Psoas muscle (tissue), 8 donors: ENCODE measurements around the gene IFIT1. TPM values are rescaled to one million over a fixed set of nuclear protein-coding genes. Genes with fewer than 3 reads are reported as not detected.

Experiments used
- ATAC-seq, 4 donors: fragments of 200-7000 bp; cut with Tn5 transposase; one replicate each; pipeline ENCODE4 v1.9.1; 2020; ENCODE audit warnings: moderate library complexity in 3 of 4, mild to moderate bottlenecking in 2 of 4
- DNase-seq, 2 donors: peaks; one replicate each; pipeline ENCODE4 v3.0.0-alpha.2; 2020
- H3K27ac ChIP-seq: fragments of 200-600 bp; one replicate; pipeline ENCODE4 v1.8.0; 2022
- H3K27me3 ChIP-seq, 3 donors: fragments of 200-600 bp in 1 of 3; one replicate each; pipeline versions ENCODE4 v1.6.1 to v1.8.0; 2013 to 2022; ENCODE audit warnings: low read length in 2 of 3, mild to moderate bottlenecking in 2 of 3, moderate library complexity in 1 of 3; ENCODE audit not compliant: insufficient read depth in 3 of 3
- H3K36me3 ChIP-seq, 2 donors: fragments of 200-600 bp in 1 of 2; one replicate each; pipeline versions ENCODE4 v1.6.1 to v1.8.0; 2013 to 2022; ENCODE audit warnings: low read depth in 1 of 2, mild to moderate bottlenecking in 1 of 2, moderate library complexity in 1 of 2; ENCODE audit not compliant: insufficient read depth in 1 of 2
- H3K4me1 ChIP-seq: fragments of 200-600 bp; one replicate; pipeline ENCODE4 v1.8.0; 2022
- H3K4me3 ChIP-seq: fragments of 200-600 bp; one replicate; pipeline ENCODE4 v1.8.0; 2022; ENCODE audit warnings: mild to moderate bottlenecking
- H3K9me3 ChIP-seq: fragments of 200-600 bp; one replicate; pipeline ENCODE4 v1.8.0; 2022
- WGBS, 3 donors: extraction: QIAGEN DNeasy Blood & Tissue Kit; methylation state at CpG; one replicate each; pipeline versions ENCODE4 v1.1.6 to v1.1.7; 2013; 5-methylcytosine and 5-hydroxymethylcytosine counted together
- intact Hi-C, 2 donors: fragments of 100-400 bp; cut with DNase I; formaldehyde crosslinking; loops; one replicate each; pipeline versions ENCODE4 v1.11.0 to v1.14.2; 2022
- polyA plus RNA-seq, 3 donors: library from polyadenylated mRNA; stranded (reverse); fragments of 200-250 nt; gene quantifications; one replicate each; pipeline ENCODE4 v1.2.3, GENCODE V29; 2013
- total RNA-seq, 4 donors: library from RNA; stranded (reverse); fragmentation: NEBNext Ultra II Directional in 2 of 4; extraction: Animal tissue kit (Norgen Biotek cat#: 25700) in 2 of 4; gene quantifications; one replicate each; pipeline versions ENCODE4 v1.2.1 to v1.2.4, GENCODE V29; 2021 to 2023
- TF ChIP-seq, protein P1 (sequence below): fragments of 200-600 bp; IDR thresholded peaks from one replicate; pipeline ENCODE4 v1.8.0; 2022; ENCODE audit warnings: antibody characterized with exemption
- donor health status: healthy with polysubstance abuse.
- donor health status: DM: no; HTN: no; CAD: no; lungs with moderate emphysema.
- donor health status: Bipolar disorder and iron deficiency.
- donor health status: healthy.
- donor health status: DM: yes; HTN: yes; CAD: no.
- donor health status: DM: no; HTN: no; CAD: no.
- donor health status: DM: no; HTN: no; CAD: no.
- donor health status: DM: yes; HTN: yes; CAD: no.

IFIT1 gene
- total and polyA plus RNA-seq, 7 donors = 1.6 to 22.5 (median 3.3) TPM

DNA sequence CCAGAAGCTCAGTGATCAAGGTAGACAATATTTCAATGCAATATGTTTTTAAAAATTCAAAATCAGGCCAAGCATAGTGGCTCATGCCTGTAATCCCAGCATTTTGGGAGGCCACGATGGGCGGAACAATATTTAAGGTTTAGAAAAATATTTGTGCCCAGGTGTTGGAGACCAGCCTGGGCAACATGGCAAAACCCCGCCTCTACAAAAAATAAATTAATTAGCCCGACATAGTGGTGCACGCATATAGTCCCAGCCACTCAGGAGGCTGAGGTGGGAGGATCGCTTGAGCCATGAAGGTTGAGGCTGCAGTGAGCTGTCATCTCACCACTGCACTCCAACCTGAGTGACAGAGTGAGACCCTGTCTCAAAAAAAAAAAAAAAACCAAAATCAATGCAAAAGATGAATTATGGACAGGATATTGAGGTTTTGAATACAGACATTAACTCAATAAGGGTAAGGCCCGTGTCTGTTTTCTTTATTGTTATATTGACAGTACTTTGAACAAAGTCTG, 21.0 kb downstream of the IFIT1 start:
- peaks cover 6% of the 10 kb centered on the region for H3K4me1 ChIP-seq
- intact Hi-C loops = no loop called here
- no peak for DNase-seq
- TF ChIP-seq, protein P1, sequence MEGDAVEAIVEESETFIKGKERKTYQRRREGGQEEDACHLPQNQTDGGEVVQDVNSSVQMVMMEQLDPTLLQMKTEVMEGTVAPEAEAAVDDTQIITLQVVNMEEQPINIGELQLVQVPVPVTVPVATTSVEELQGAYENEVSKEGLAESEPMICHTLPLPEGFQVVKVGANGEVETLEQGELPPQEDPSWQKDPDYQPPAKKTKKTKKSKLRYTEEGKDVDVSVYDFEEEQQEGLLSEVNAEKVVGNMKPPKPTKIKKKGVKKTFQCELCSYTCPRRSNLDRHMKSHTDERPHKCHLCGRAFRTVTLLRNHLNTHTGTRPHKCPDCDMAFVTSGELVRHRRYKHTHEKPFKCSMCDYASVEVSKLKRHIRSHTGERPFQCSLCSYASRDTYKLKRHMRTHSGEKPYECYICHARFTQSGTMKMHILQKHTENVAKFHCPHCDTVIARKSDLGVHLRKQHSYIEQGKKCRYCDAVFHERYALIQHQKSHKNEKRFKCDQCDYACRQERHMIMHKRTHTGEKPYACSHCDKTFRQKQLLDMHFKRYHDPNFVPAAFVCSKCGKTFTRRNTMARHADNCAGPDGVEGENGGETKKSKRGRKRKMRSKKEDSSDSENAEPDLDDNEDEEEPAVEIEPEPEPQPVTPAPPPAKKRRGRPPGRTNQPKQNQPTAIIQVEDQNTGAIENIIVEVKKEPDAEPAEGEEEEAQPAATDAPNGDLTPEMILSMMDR = no peak
- WGBS, 3 donors = 80 to 88% (median 83%) methylated on average over 7 of the region's 7 CpGs
- no peaks in the 10 kb centered on the region for H3K9me3 ChIP-seq
- no peak for ATAC-seq
- H3K36me3 ChIP-seq = peaks cover 0 to 12% of the 10 kb centered on the region in 2 donors
- H3K27ac ChIP-seq = peak overlapping the region; percentile 82
- peak overlapping the region; percentile 85 for H3K4me3 ChIP-seq
- H3K27me3 ChIP-seq = no peaks in the 10 kb centered on the region

DNA sequence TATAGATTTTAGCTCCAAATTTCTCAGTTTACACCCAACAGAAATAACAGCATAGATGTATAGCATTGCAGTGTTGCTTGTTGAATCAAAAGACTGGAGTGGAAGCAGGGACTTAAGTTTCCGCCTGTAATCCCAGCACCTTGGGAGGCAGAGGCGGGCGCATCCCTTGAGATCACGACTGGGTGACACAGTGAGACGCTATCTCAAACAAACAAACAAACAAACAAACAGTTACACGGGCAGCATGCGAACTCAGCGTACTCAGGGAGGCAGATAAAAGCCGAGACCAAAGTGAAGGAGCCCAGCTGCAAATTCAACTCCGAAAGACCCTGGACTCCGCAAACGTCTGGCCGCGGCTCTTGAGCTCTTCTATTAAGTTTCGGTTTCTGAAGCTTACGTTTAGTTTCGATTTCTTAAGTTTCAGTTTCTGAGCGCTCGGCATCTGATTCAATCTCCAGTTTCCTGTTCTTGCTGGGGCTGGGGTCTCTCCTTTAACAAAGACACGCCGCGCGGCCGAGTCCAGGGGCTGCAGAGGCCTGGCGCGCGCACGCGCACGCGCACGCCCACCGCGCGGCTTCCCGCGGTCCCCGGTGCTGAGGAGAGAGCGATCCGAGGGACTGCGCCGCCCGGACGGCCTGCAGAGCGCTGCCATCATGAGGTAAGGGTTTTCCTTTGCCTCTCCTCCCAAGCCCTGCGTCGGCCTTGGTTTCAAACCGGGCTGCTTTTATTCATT, 21.9 kb downstream of the IFIT1 start, which contains the start of gene IFIT5:
Gene IFIT5, plus strand, starts transcription at position 423 of the 733 bp plus-strand sequence. Its CDS starts 231 bp downstream, at position 654.
- DNase-seq = peak; percentile 76 to 83
- Histone ChIP-seq H3K4me1 (peaks cover 6% of the 10 kb centered on the region), H3K4me3 (peak within 1 kb of the TSS; percentile 85), H3K36me3 (peaks cover 0 to 15% of the 10 kb centered on the region in 2 donors), H3K27ac (peak within 1 kb of the TSS; percentile 82), H3K27me3 (no peaks in the 10 kb centered on the region), H3K9me3 (no peaks in the 10 kb centered on the region)
- intact Hi-C loops = loop anchor here in 1 of 2 donors (2.0 kb wide), 1 partner anchor 120 kb away; no protein-coding TSS in a partner anchor
- TF ChIP-seq, protein P1 = no peak
- peak; percentile 91 to 95 (median 93) for ATAC-seq
- 0% methylated on average over 45 to 48 of the region's 48 CpGs for WGBS, 3 donors

DNA sequence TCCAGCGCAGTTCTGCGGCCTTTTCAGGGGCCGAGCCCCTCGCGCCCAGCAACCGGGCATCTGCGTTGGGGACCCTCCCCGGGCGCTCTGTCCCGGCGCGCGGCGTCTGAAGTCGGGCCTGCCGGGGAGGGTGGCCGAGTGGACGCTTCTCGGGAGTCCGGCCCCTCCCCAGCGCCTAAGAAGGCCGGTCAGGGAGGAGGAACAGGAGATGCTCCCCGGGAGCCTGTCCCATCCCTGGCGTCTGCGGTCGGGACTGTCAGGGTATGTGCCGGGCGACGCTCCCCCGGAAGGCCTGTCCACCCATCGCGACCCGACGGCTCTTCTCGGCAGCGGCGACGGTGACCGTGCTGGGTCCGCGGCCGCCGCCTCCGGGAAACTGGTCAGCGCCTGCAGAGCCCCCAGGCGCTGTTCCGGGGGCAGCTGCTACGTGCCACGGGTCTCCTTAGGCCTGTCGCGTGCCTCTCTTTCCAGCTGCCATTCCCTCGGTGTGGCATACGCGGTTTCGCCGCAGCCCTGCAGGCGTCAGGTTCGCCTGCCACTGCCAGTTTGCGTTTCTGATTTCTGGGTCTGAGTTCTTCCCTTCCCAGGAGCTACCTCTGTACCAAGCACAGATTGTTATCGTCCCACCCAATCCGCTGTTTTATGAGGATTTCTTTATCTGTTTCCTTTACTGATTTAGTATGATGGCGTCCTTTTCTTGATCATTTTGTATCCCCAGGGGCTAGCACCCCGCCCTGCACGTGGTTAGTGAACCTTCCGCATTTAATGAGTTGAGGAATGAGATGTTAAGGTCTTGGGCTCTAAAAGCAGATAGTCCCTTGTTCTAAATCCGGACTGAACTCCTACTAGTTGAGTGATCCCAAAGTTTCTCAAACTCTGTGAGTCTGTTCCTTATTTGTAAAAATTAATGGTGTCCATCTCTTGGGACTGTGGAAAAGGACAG, 22.7 kb downstream of the IFIT1 start:
- H3K36me3 ChIP-seq = peaks cover 0 to 15% of the 10 kb centered on the region in 2 donors
- ATAC-seq = peak; percentile 76 to 82 (median 78)
- H3K27me3 ChIP-seq = no peaks in the 10 kb centered on the region
- H3K4me3 ChIP-seq = peak overlapping the region; percentile 85
- 2 to 3% (median 3%) methylated on average over 59 to 66 of the region's 66 CpGs for WGBS, 3 donors
- H3K4me1 ChIP-seq = peaks cover 6% of the 10 kb centered on the region
- TF ChIP-seq, protein P1 = no peak
- peak overlapping the region; percentile 82 for H3K27ac ChIP-seq
- DNase-seq = peak; percentile 52 to 73
- intact Hi-C loops = loop anchor here in 1 of 2 donors (2.0 kb wide), 1 partner anchor 120 kb away; no protein-coding TSS in a partner anchor
- H3K9me3 ChIP-seq = no peaks in the 10 kb centered on the region

DNA sequence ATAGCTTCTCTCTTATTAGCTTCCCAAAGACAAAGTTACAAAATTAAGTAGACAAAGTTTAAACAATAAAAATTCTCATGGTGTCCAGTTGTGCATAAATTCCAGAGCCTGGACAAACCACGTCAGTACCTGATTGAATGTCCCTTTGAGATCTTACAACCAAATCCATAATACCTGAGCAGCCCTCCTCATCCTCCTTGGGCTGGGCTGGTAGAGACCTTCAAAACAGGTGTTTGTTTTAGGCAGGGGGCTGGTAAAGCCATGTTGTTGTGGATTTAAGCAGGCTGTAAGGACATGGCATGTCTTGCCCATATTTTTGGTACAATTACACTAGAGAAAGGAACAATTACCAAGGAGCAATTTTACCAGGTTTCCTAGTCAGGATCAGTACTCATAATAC, 24.0 kb downstream of the IFIT1 start:
- H3K9me3 ChIP-seq = no peaks in the 10 kb centered on the region
- peaks cover 0 to 15% of the 10 kb centered on the region in 2 donors for H3K36me3 ChIP-seq
- H3K4me1 ChIP-seq = peaks cover 6% of the 10 kb centered on the region
- 79 to 90% (median 87%) methylated on average over 1 of the region's 1 CpG for WGBS, 3 donors
- intact Hi-C loops = no loop called here
- H3K27ac ChIP-seq = no peak overlapping the region
- no peaks in the 10 kb centered on the region for H3K27me3 ChIP-seq
- TF ChIP-seq, protein P1 = no peak
- H3K4me3 ChIP-seq = no peak overlapping the region
- no peak for ATAC-seq
- DNase-seq = no peak
